CD8-positive, alpha-beta memory T cell (primary cell): ENCODE data around the gene FZR1. TPM values are rescaled to one million over a fixed set of nuclear protein-coding genes. Genes with fewer than 3 reads are reported as not detected.
"Not testable (repeated sequence)": the region's sequence is repeated elsewhere in the genome, so short reads cannot be mapped to it uniquely, and the experiment has no call there.

ENCODE experiments used
- CTCF ChIA-PET: fragments of 350-600 bp; sonication (Branson Sonifier 250); formaldehyde crosslinking; loops from one replicate; lab custom pipeline; 2021; ENCODE audit warnings: antibody characterized with exemption; lab: Charles Lee
- POLR2A ChIA-PET: fragments of 350-600 bp; sonication (Branson Sonifier 250); formaldehyde crosslinking; loops from one replicate; lab custom pipeline; 2021; ENCODE audit warnings: antibody characterized with exemption; lab: Charles Lee
- DNase-seq, 5 donors: peaks; one replicate each; pipeline versions ENCODE4 v3.0.0 to v3.0.0-alpha.2; 2020 to 2022; ENCODE audit warnings: mixed read lengths in 1 of 5
- H3K27ac ChIP-seq: one replicate; pipeline ENCODE4 v1.7.0; 2013; ENCODE audit warnings: low read depth, mild to moderate bottlenecking, low read length, moderate library complexity
- H3K27me3 ChIP-seq: 2 replicates; pipeline ENCODE4 v1.7.0; 2013; ENCODE audit warnings: low read length, mild to moderate bottlenecking; ENCODE audit not compliant: insufficient read depth, poor library complexity, severe bottlenecking
- H3K36me3 ChIP-seq: 2 replicates; pipeline ENCODE4 v1.7.0; 2013; ENCODE audit warnings: mild to moderate bottlenecking, low read length, moderate library complexity; ENCODE audit not compliant: insufficient read depth
- H3K4me1 ChIP-seq: 2 replicates; pipeline ENCODE4 v1.7.0; 2013; ENCODE audit warnings: mild to moderate bottlenecking, low read length, moderate library complexity; ENCODE audit not compliant: insufficient read depth
- H3K4me3 ChIP-seq: 2 replicates; pipeline ENCODE4 v1.7.0; 2013; ENCODE audit warnings: mild to moderate bottlenecking, low read length
- H3K9me3 ChIP-seq: 2 replicates; pipeline ENCODE4 v1.7.0; 2013; ENCODE audit warnings: mild to moderate bottlenecking, low read length
- H3K27ac Mint-ChIP-seq, 8 donors: one replicate each; pipeline ENCODE4 v1.8.0; 2020 to 2021; ENCODE audit warnings: mixed read lengths in 8 of 8, mild to moderate bottlenecking in 6 of 8, inconsistent platforms in 3 of 8, moderate library complexity in 3 of 8
- H3K27me3 Mint-ChIP-seq, 2 donors: one replicate each; pipeline ENCODE4 v1.8.0; 2020 to 2021; ENCODE audit warnings: mixed read lengths in 2 of 2, mild to moderate bottlenecking in 1 of 2, moderate library complexity in 1 of 2
- H3K36me3 Mint-ChIP-seq, 3 donors: one replicate each; pipeline ENCODE4 v1.8.0; 2020 to 2021; ENCODE audit warnings: mixed read lengths in 3 of 3, inconsistent platforms in 1 of 3, mild to moderate bottlenecking in 1 of 3
- H3K4me1 Mint-ChIP-seq, 3 donors: one replicate each; pipeline ENCODE4 v1.8.0; 2020 to 2021; ENCODE audit warnings: mixed read lengths in 3 of 3, inconsistent platforms in 1 of 3, mild to moderate bottlenecking in 1 of 3
- H3K4me3 Mint-ChIP-seq, 7 donors: one replicate each; pipeline ENCODE4 v1.8.0; 2020 to 2021; ENCODE audit warnings: mixed read lengths in 7 of 7, mild to moderate bottlenecking in 6 of 7, moderate library complexity in 4 of 7, inconsistent platforms in 2 of 7
- H3K9me3 Mint-ChIP-seq, 5 donors: one replicate each; pipeline ENCODE4 v1.8.0; 2020 to 2022; ENCODE audit warnings: mixed read lengths in 5 of 5, mild to moderate bottlenecking in 3 of 5, moderate library complexity in 2 of 5, inconsistent platforms in 1 of 5
- polyA plus RNA-seq: library from polyadenylated mRNA; unstranded; fragments of 300-500 nt; fragmentation: Illumina TruSeq; gene quantifications from one replicate; pipeline ENCODE4 v1.2.3, GENCODE V29; 2021
- total RNA-seq, 2 experiments: library from RNA; stranded (reverse); gene quantifications; one replicate each; pipeline ENCODE4 v1.2.3, GENCODE V29; 2021

FZR1 gene
- total and polyA plus RNA-seq, 3 experiments from 2014 or later = 14.4 to 36.9 (median 36.7) TPM

DNA sequence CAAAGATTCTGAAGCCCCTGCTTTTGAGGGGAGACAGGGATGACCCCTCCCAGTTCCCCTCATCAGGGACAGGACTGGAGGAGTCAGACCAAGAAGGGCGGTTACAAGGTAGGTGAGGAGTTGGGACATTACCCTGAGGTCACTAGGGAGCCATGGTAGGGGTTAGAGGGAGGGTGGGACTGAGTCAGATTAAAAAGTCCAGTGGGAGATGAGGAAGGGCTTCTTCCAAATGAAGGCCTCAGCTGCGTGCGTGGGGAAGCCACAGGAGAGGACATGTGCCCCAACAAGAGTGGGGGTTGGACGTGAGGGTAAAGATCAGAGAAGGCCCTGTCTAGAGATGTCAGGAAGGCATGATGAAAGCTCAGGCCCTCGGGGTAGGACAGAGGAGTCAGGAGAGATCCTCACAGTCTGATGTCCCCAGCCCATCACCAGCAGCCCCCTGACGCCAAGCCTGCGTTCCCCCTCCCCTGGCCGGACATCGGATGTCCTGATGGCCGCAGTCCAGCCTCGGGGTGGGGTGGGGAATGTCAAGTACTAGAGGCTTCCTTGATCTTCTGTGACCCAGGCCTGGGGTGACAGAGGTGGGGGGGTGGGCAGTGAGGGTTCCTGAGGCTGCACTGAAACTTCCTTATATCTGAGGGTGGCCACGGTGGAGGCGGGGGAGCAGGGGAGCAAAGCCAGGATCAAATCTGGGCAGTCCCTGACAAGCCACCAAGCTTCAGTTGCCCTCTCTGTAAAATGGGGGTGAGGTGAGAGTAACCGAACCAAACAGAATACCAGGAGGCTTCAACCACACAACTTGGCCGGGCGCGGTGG, 57.8 kb downstream of the FZR1 start:
- Histone ChIP-seq H3K36me3 (no peaks in the 10 kb centered on the region), H3K4me3 (no peak overlapping the region), H3K27ac (no peak overlapping the region), H3K27me3 (no peaks in the 10 kb centered on the region), H3K4me1 (no peaks in the 10 kb centered on the region), H3K9me3 (no peaks in the 10 kb centered on the region)
- H3K4me3 Mint-ChIP-seq = no peak overlapping the region
- ChIA-PET POLR2A (no interaction called here), CTCF (no interaction called here)
- no peaks in the 10 kb centered on the region for H3K36me3 Mint-ChIP-seq
- H3K27me3 Mint-ChIP-seq = no peaks in the 10 kb centered on the region
- H3K27ac Mint-ChIP-seq = peak overlapping the region in 1 of 8 donors; percentile 75
- DNase-seq = no peak
- H3K9me3 Mint-ChIP-seq = no peaks in the 10 kb centered on the region
- no peaks in the 10 kb centered on the region for H3K4me1 Mint-ChIP-seq

DNA sequence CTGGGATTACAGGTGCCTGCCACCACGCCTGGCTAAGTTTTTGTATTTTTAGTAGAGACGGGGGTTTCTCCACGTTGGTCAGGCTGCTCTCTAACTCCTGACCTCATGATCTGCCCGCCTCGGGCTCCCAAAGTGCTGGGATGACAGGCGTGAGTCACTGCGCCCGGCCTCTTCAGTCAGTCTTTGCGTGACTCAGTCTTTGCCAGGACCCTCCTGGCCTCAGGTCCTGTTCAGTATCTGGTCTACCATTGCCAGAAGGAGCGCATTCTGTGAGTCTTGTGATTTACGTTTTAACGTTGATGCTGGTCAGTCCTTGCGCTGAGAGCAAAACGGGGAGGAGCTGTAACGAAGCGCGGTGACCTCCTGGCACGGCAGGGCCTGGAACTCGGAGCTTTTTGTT, 59.0 kb downstream of the FZR1 start:
- no peak overlapping the region for H3K27ac ChIP-seq
- no peaks in the 10 kb centered on the region for H3K36me3 ChIP-seq
- no peaks in the 10 kb centered on the region for H3K4me1 ChIP-seq
- H3K4me3 Mint-ChIP-seq = no peak overlapping the region
- H3K9me3 ChIP-seq = no peaks in the 10 kb centered on the region
- ChIA-PET POLR2A (no interaction called here), CTCF (interaction anchor here (0.6 kb wide), 1 partner anchor 77 kb away, joined by 3 read pairs; no protein-coding TSS in a partner anchor)
- DNase-seq = no peak
- H3K4me1 Mint-ChIP-seq = no peaks in the 10 kb centered on the region
- H3K36me3 Mint-ChIP-seq = no peaks in the 10 kb centered on the region
- no peaks in the 10 kb centered on the region for H3K27me3 Mint-ChIP-seq
- H3K9me3 Mint-ChIP-seq = no peaks in the 10 kb centered on the region
- no peaks in the 10 kb centered on the region for H3K27me3 ChIP-seq
- no peak overlapping the region for H3K27ac Mint-ChIP-seq
- H3K4me3 ChIP-seq = no peak overlapping the region

DNA sequence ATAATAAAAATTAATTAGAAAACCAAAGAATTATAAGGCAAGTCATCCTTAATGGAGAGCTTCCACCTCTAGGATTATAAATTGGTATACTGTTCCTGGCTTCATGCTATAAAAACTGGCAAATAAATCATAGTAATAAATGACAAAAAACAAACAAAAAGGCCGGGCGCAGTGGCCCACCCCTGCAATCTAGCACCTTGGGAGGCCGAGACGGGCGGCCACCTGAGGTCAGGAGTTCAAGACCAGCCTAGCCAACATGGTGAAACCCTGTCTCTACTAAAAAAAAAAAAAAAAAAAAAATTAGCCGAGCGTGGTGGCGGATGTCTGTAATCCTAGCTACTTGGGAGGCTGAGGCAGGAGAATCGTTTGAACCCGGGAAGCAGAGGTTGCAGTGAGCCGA, 63.9 kb downstream of the FZR1 start:
- Mint-ChIP-seq H3K27ac (peak overlapping the region in 1 of 8 donors; percentile 38), H3K4me1 (peaks cover 10 to 18% (median 17%) of the 10 kb centered on the region in 3 donors)
- H3K4me3 ChIP-seq, H3K9me3 Mint-ChIP-seq, DNase-seq, H3K36me3 ChIP-seq, H3K27me3 ChIP-seq, H3K27me3 Mint-ChIP-seq, H3K27ac ChIP-seq, H3K4me3 Mint-ChIP-seq, H3K9me3 ChIP-seq, POLR2A ChIA-PET, H3K36me3 Mint-ChIP-seq: not testable (repeated sequence)
- H3K4me1 ChIP-seq = peaks cover 15% of the 10 kb centered on the region
- CTCF ChIA-PET = interaction anchor here (1.1 to 1.2 kb wide), 2 partner anchors 15 to 25 kb away, joined by 3 read pairs; partner anchors contain the start of gene GIPC3

DNA sequence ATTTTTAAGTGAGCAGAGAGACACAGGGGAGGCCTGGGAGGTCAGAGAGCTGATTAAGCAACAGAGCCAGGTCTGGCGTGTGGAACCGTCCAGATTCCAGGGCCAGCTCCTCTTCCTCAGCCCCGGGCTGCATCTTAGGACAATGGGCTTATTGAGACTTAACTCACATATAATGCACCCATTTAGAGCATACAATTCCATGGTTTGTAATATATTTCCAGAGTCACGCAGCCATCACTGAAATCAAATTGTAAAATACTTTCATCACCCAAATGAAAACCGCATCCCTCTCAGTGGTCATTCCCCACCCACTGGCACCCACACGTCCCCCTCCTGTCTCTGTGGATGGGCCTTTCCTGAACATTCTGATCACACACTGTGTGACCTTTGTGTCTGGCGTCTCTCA, 64.5 kb downstream of the FZR1 start:
- Mint-ChIP-seq H3K4me1 (peaks cover 14 to 22% (median 20%) of the 10 kb centered on the region in 3 donors), H3K36me3 (peaks cover 0 to 8% (median 2%) of the 10 kb centered on the region in 3 donors), H3K27me3 (no peaks in the 10 kb centered on the region), H3K27ac (peak overlapping the region in 2 of 8 donors; percentile 13 to 32), H3K9me3 (peaks cover 0 to 2% (median 0%) of the 10 kb centered on the region in 5 donors), H3K4me3 (no peak overlapping the region)
- H3K4me1 ChIP-seq = peaks cover 15% of the 10 kb centered on the region
- H3K27me3 ChIP-seq = no peaks in the 10 kb centered on the region
- no peaks in the 10 kb centered on the region for H3K36me3 ChIP-seq
- no peak overlapping the region for H3K4me3 ChIP-seq
- DNase-seq = no peak
- no peaks in the 10 kb centered on the region for H3K9me3 ChIP-seq
- POLR2A ChIA-PET = no interaction called here
- no peak overlapping the region for H3K27ac ChIP-seq
- CTCF ChIA-PET = interaction anchor here (1.2 kb wide), 1 partner anchor 15 kb away, joined by 3 read pairs; the partner anchor contains the start of gene GIPC3

DNA sequence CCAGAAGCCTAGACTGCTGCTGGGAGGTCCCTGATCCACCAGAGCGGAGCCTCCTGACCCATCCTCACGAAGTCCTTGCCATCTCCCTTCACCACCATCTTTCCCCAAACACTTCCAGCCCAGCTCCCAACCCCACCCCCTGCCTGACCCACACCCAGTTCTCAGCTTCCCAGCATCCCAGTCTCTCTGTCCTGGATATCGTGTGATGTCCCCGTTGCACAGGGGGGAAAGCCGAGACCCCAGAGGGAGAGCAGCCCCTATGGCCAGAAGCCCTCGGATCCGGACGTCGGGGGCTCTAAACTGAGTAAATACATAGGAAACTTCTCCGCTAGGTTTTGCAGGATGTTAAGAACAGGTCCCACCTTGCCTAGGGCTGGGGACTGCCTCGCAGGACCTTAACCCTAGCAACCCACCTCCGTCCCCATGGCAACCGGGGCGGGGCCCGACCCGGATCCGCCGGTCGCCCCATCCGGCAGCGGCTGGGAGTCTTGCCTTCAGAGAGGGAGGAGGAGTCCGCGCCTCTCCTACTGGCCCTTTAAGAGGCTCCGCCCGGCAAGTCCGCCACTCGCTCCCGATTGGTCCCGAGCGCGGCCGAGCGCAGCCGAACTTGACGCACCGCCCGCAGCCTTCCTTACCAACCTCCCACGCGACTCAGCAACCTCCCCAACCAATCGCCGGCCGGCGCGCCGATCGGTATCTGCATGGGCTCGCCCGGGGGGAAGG, 66.2 kb downstream of the FZR1 start:
- ChIA-PET POLR2A (no interaction called here), CTCF (no interaction called here)
- H3K4me1 Mint-ChIP-seq = peaks cover 14 to 22% (median 20%) of the 10 kb centered on the region in 3 donors
- Histone ChIP-seq H3K4me1 (peaks cover 15% of the 10 kb centered on the region), H3K27me3 (no peaks in the 10 kb centered on the region), H3K9me3 (no peaks in the 10 kb centered on the region), H3K27ac (peak overlapping the region; percentile 68), H3K36me3 (no peaks in the 10 kb centered on the region), H3K4me3 (peak overlapping the region; percentile 77)
- H3K36me3 Mint-ChIP-seq = peaks cover 0 to 12% (median 2%) of the 10 kb centered on the region in 3 donors
- peak; percentile 98 to 100 (median 99) for DNase-seq
- H3K4me3 Mint-ChIP-seq = peak overlapping the region; percentile 74 to 89 (median 80)
- no peaks in the 10 kb centered on the region for H3K27me3 Mint-ChIP-seq
- peaks cover 0 to 2% (median 0%) of the 10 kb centered on the region in 5 donors for H3K9me3 Mint-ChIP-seq
- H3K27ac Mint-ChIP-seq = peak overlapping the region in 6 of 8 donors; percentile 15 to 83 (median 66)

DNA sequence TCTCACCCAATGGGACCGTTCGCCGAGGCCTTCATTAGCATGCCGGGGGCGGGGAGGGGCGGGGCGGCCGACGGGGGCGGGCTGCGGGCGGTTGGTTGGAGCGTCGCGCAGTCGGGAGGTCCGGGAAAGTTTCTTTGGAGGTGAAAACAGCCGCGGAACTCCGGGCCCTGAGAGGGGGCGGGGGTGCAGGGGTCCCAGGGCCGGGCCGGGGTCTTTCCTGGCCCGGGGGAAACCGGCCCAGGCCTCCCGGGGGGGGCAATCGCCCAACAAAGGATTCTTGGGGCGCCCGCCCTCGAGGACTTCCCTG, 66.7 kb downstream of the FZR1 start, which contains the start of gene HMG20B:
Gene HMG20B, plus strand, starts transcription at position 90 of the 307 bp plus-strand sequence. CDS start 366 bp downstream, outside the sequence.
- ChIA-PET POLR2A (no interaction called here), CTCF (no interaction called here)
- H3K9me3 Mint-ChIP-seq = peaks cover 0 to 2% (median 0%) of the 10 kb centered on the region in 5 donors
- no peaks in the 10 kb centered on the region for H3K27me3 ChIP-seq
- peak within 1 kb of the TSS; percentile 69 for H3K27ac ChIP-seq
- DNase-seq = no peak
- no peaks in the 10 kb centered on the region for H3K36me3 ChIP-seq
- H3K4me1 ChIP-seq = peaks cover 15% of the 10 kb centered on the region
- H3K36me3 Mint-ChIP-seq = peaks cover 0 to 12% (median 2%) of the 10 kb centered on the region in 3 donors
- peaks cover 14 to 22% (median 20%) of the 10 kb centered on the region in 3 donors for H3K4me1 Mint-ChIP-seq
- peak within 1 kb of the TSS; percentile 42 to 93 (median 72) for H3K27ac Mint-ChIP-seq
- no peaks in the 10 kb centered on the region for H3K27me3 Mint-ChIP-seq
- no peaks in the 10 kb centered on the region for H3K9me3 ChIP-seq
- peak within 1 kb of the TSS; percentile 78 to 95 (median 82) for H3K4me3 Mint-ChIP-seq
- peak within 1 kb of the TSS; percentile 77 for H3K4me3 ChIP-seq

DNA sequence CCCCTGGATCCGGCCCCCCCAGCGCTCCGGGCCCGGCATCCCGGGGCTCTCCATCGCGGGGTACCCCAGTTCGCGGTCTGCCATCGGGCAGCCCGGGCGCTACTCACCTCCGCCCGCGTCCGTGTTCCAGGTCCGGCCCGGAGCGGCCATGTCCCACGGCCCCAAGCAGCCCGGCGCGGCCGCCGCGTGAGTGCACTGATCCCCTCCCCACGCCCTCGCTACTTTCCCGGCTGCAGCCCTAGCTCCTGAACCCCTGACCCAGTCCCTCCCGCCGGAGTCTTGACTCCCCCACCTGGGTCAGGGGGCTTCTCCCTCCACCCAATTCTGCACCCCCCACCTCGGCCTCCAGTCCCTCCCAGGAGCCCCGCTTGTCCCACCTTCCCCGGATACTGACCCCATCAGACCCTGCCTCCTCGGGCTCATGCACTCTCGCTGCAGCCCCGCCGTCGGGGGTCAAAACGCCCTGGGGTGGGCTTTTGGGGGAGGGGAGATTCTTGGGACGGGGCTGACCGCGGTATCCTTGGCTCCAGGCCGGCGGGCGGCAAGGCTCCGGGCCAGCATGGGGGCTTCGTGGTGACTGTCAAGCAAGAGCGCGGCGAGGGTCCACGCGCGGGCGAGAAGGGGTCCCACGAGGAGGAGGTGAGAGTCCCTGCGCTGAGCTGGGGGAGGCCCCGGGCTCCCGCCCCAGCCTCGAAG, 67.2 kb downstream of the FZR1 start:
- peaks cover 15% of the 10 kb centered on the region for H3K4me1 ChIP-seq
- no peaks in the 10 kb centered on the region for H3K27me3 ChIP-seq
- H3K36me3 Mint-ChIP-seq = peaks cover 0 to 12% (median 2%) of the 10 kb centered on the region in 3 donors
- H3K27ac Mint-ChIP-seq = peak overlapping the region in 5 of 8 donors; percentile 61 to 93 (median 79)
- H3K36me3 ChIP-seq = no peaks in the 10 kb centered on the region
- H3K4me3 Mint-ChIP-seq = peak overlapping the region; percentile 78 to 95 (median 82)
- peaks cover 14 to 22% (median 20%) of the 10 kb centered on the region in 3 donors for H3K4me1 Mint-ChIP-seq
- ChIA-PET POLR2A (no interaction called here), CTCF (interaction anchor here (1.3 kb wide), 1 partner anchor 19 kb away, joined by 3 read pairs; no protein-coding TSS in a partner anchor)
- H3K27me3 Mint-ChIP-seq = no peaks in the 10 kb centered on the region
- peak overlapping the region; percentile 69 for H3K27ac ChIP-seq
- peaks cover 0 to 2% (median 0%) of the 10 kb centered on the region in 5 donors for H3K9me3 Mint-ChIP-seq
- H3K4me3 ChIP-seq = peak overlapping the region; percentile 66
- no peak for DNase-seq
- no peaks in the 10 kb centered on the region for H3K9me3 ChIP-seq
